ENCODE data around the gene PNMT.
A peak's percentile ranks its signal among the peaks of the same experiment; 100 is the strongest.

The PNMT gene

GRCh38 chr17:39674702-39675389, 6.6 kb downstream of the PNMT start:
- Histone ChIP-seq H3K4me1 (ENCODE audit: control insufficient read depth, insufficient read depth, low read length) (peaks cover 17% of the 10 kb centered on the region), H3K36me3 (ENCODE audit: control insufficient read depth in 2 of 2, insufficient read depth in 1 of 2, low read length in 2 of 2) (peaks cover 0 to 3% of the 10 kb centered on the region in 2 experiments; a peak in 2 of 3 replicates), H3K4me3 (ENCODE audit: low read depth, low read length) (no peak overlapping the region), H3K27ac (ENCODE audit: extremely low read depth, low read depth, low read length) (peak overlapping the region; percentile 48), H3K9me3 (ENCODE audit: control insufficient read depth, insufficient read depth, low read depth, low read length) (no peaks in the 10 kb centered on the region)
- CTCF ChIA-PET = interaction anchor here (0.6 to 2.1 kb wide), 5 partner anchors 21 to 55 kb away, joined by 3 to 16 read pairs (median 12); no protein-coding TSS in a partner anchor
- POLR2A ChIA-PET = interaction anchor here (1.2 to 1.5 kb wide), 4 partner anchors 8 to 28 kb away, joined by 3 to 8 read pairs (median 4); partner anchors contain the start of gene PGAP3
- TF ChIP-seq ZNF175 (tag by site-specific recombination; IDR thresholded peaks at IDR 0.05) = no peak
- TF ChIP-seq ZFP69B (tag by site-specific recombination; IDR thresholded peaks at IDR 0.05) = no peak
- no peak for TF ChIP-seq ZNF558 (tag by site-specific recombination; IDR thresholded peaks at IDR 0.05)
- no peak for TF ChIP-seq SCRT2 (tag by site-specific recombination; IDR thresholded peaks at IDR 0.05)
- TF ChIP-seq ZNF350 (tag by site-specific recombination; IDR thresholded peaks at IDR 0.05) = no peak
- TF ChIP-seq ZNF560 (tag by site-specific recombination; IDR thresholded peaks at IDR 0.05; ENCODE audit: borderline replicate concordance) = no peak
- TF ChIP-seq ZNF292 (tag by site-specific recombination; IDR thresholded peaks at IDR 0.05; ENCODE audit: borderline replicate concordance, low read depth) = no peak
- no peak for TF ChIP-seq PRDM6 (tag by site-specific recombination; IDR thresholded peaks at IDR 0.05)
- TF ChIP-seq KLF7 (tag by site-specific recombination; IDR thresholded peaks at IDR 0.05; ENCODE audit: borderline replicate concordance) = no peak
- peak; percentile 89 for TF ChIP-seq SP7 (tag by site-specific recombination; IDR thresholded peaks at IDR 0.05)
- no peak for TF ChIP-seq ZNF121 (tag by site-specific recombination; IDR thresholded peaks at IDR 0.05)
- no peak for TF ChIP-seq SALL2 (tag by site-specific recombination; IDR thresholded peaks at IDR 0.05; ENCODE audit: borderline replicate concordance)
- no peak for TF ChIP-seq ZNF544 (tag by site-specific recombination; IDR thresholded peaks at IDR 0.05)
- TF ChIP-seq ZNF114 (tag by site-specific recombination; IDR thresholded peaks at IDR 0.05) = no peak
- no peak for TF ChIP-seq ZNF266 (tag by site-specific recombination; IDR thresholded peaks at IDR 0.05; ENCODE audit: low read depth)
- no peak for TF ChIP-seq ZNF48 (tag by site-specific recombination; IDR thresholded peaks at IDR 0.05)
- no peak for TF ChIP-seq ZNF670 (tag by site-specific recombination; IDR thresholded peaks at IDR 0.05; ENCODE audit: low read depth)
- TF ChIP-seq ZNF140 (tag by site-specific recombination; IDR thresholded peaks at IDR 0.05) = no peak
- TF ChIP-seq ZNF549 (tag by site-specific recombination; IDR thresholded peaks at IDR 0.05) = no peak
- no peak for TF ChIP-seq KLF16 (tag by site-specific recombination; IDR thresholded peaks at IDR 0.05)
- no peak for TF ChIP-seq ZNF280C (tag by site-specific recombination; IDR thresholded peaks at IDR 0.05)
- no peak for TF ChIP-seq ZBTB7A (tag by site-specific recombination; IDR thresholded peaks at IDR 0.05; ENCODE audit: low read depth)
- peak; percentile 32 for TF ChIP-seq ZNF629 (tag by site-specific recombination; IDR thresholded peaks at IDR 0.05)
- TF ChIP-seq ZNF660 (tag by site-specific recombination; IDR thresholded peaks at IDR 0.05) = no peak
- peak; percentile 96 for TF ChIP-seq EGR2 (tag by site-specific recombination; IDR thresholded peaks at IDR 0.05; ENCODE audit: low read depth)
- no peak for TF ChIP-seq REST (tag by site-specific recombination; IDR thresholded peaks at IDR 0.05)
- TF ChIP-seq ZFP3 (tag by site-specific recombination; IDR thresholded peaks at IDR 0.05; ENCODE audit: low read depth) = no peak
- no peak for TF ChIP-seq ZNF184 (tag by site-specific recombination; IDR thresholded peaks at IDR 0.05)
